KOPT-K1 (cell line): Measurements from ENCODE around the gene EYS.
"Not testable (repeated sequence)": the region's sequence is repeated elsewhere in the genome, so short reads cannot be mapped to it uniquely, and the experiment has no call there.

ENCODE experiments used
- H3K27ac ChIP-seq: fragments of 200-600 bp; sonication (generic); 2 replicates; pipeline ENCODE4 v1.5.1; 2016; ENCODE audit warnings: antibody characterized with exemption, mild to moderate bottlenecking, low read depth, low read length; ENCODE audit not compliant: poor library complexity, severe bottlenecking
- H3K36me3 ChIP-seq: fragments of 200-600 bp; sonication (generic); 2 replicates; pipeline ENCODE4 v1.5.1; 2017; ENCODE audit warnings: antibody characterized with exemption, mild to moderate bottlenecking, low read length, moderate library complexity; ENCODE audit not compliant: insufficient read depth
- H3K9me3 ChIP-seq: fragments of 200-600 bp; sonication (generic); 2 replicates; pipeline ENCODE4 v1.5.1; 2017; ENCODE audit warnings: antibody characterized with exemption, low read length, mild to moderate bottlenecking; ENCODE audit not compliant: insufficient read depth, poor library complexity, severe bottlenecking

EYS gene

GRCh38 chr6:63813566-63814120 lies 1893.4 kb downstream of the EYS start:
- H3K9me3 ChIP-seq = no peaks in the 10 kb centered on the region
- H3K36me3 ChIP-seq = no peaks in the 10 kb centered on the region

DNA sequence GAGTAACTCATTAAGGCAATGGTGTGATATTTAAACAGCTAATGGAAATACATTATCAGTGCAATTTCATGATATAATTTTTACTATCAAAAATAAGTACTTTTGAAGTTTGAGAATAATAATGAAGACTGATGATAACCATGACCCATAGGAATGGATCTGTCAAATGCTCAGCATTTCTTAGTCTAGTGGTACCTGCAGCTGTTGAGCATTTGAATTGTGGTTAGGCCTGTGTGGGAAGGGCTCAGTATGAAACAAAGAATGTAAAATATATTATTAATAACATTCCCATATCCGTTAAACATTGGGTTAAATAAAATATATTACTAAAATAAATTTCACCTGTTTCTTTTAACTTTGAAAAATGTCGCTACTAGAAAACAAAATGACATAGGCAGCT lies 1898.5 kb downstream of the EYS start:
- Histone ChIP-seq H3K27ac (no peak overlapping the region), H3K36me3 (no peaks in the 10 kb centered on the region), H3K9me3 (no peaks in the 10 kb centered on the region)

More at GRCh38 chr6:63813566-63814120, 1893.4 kb downstream of the EYS start:
- H3K27ac ChIP-seq = no peak overlapping the region

GRCh38 chr6:63807056-63807455 lies 1900.0 kb downstream of the EYS start:
- no peaks in the 10 kb centered on the region for H3K36me3 ChIP-seq
- no peak overlapping the region for H3K27ac ChIP-seq
- H3K9me3 ChIP-seq = no peaks in the 10 kb centered on the region

- H3K27ac ChIP-seq = no peak overlapping the region
- H3K9me3 ChIP-seq = no peaks in the 10 kb centered on the region
- no peaks in the 10 kb centered on the region for H3K36me3 ChIP-seq
Observed at GRCh38 chr6:63806573-63806913, 1900.5 kb downstream of the EYS start.

DNA sequence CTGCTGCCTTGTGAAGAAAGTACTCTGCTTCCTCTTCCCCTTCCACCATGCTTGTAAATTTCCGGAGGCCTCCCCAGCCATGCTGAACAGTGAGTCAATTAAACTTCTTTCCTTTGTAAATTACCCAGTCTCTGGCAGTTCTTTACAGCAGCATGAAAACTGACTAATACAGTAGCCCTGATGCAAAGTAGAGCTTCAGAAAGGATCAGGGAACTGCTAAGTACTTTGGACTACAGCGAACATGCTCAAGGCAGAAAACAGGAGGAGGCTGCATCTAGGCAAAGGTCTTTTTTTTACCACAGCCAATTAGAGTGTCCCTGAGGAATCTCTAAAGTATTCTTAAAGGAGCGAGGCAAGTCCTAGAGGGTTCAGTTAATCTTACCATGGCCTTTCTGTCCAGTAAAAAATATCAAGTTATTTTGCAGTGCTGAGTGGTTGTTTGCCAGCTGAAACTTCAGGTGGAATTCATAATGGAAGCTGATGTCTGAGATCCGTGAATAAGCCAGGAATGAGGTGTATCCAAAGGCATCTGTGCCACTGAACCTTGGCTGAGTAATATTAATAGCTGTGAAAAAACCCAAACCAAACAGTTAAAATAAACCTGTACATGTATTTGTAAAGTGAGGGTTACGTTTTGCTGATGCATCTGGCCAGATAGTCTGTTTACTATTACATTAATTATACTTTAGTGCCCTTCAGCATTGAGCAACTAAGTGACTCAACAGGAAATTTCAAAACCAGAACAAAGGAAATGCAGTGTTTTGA lies 1901.0 kb downstream of the EYS start:
- no peaks in the 10 kb centered on the region for H3K36me3 ChIP-seq
- H3K9me3 ChIP-seq = no peaks in the 10 kb centered on the region
- no peak overlapping the region for H3K27ac ChIP-seq

- Histone ChIP-seq H3K27ac (no peak overlapping the region), H3K9me3 (no peaks in the 10 kb centered on the region), H3K36me3 (no peaks in the 10 kb centered on the region)
Observed at GRCh38 chr6:63805345-63805744, 1901.7 kb downstream of the EYS start.

GRCh38 chr6:63804381-63804956 lies 1902.6 kb downstream of the EYS start:
- no peaks in the 10 kb centered on the region for H3K36me3 ChIP-seq
- no peak overlapping the region for H3K27ac ChIP-seq
- no peaks in the 10 kb centered on the region for H3K9me3 ChIP-seq

- no peaks in the 10 kb centered on the region for H3K36me3 ChIP-seq
- H3K27ac ChIP-seq = no peak overlapping the region
- H3K9me3 ChIP-seq = no peaks in the 10 kb centered on the region
Observed at GRCh38 chr6:63803371-63803770, 1903.7 kb downstream of the EYS start.

DNA sequence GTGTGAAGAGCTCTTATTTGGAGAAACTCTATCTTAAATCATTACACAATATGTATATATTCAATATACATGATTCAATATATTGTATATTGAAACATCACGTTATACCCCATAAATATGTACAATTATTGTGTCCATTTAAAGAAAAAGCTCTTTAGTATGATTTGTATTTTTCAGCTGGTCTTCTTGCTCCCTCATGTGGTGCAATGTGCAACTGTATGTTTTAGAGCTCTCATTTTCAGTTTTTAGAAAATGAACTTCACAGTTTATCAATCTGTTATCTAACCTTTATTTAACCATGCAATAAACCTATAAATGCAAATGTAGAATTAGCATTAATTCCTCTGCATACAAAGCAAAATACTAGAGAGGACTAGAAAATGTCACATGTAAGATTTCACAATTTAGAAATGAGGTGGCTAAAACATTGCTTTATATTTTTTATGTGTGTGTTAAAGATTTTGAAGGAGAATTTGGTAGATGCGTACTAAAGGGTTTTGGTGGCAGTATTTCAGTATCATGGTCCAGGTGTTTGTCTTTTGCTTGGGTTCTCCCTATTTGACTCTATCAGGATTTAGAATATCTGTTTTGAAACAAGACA lies 1904.3 kb downstream of the EYS start:
- H3K9me3 ChIP-seq = no peaks in the 10 kb centered on the region
- no peaks in the 10 kb centered on the region for H3K36me3 ChIP-seq

DNA sequence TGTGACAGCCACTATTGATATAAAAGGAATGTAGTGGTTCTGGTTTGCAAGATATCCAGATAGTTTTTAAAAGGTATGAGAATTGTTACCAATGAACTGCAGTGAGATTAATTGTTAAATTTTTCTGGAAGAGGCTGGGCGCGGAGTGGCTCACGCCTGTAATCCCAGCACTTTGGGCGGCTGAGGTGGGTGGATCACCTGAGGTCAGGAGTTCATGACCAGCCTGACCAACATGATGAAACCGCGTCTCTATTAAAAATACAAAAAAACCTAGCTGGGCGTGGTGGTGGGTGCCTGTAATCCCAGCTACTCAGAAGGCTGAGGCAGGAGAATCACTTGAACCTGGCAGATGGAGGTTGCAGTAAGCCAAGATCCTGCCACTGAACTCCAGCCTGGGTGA lies 1906.6 kb downstream of the EYS start:
- H3K9me3 ChIP-seq, H3K36me3 ChIP-seq, H3K27ac ChIP-seq: not testable (repeated sequence)

More for the DNA sequence above, 1904.3 kb downstream of the EYS start:
- no peak overlapping the region for H3K27ac ChIP-seq

GRCh38 chr6:63799813-63800212 lies 1907.2 kb downstream of the EYS start:
- no peaks in the 10 kb centered on the region for H3K36me3 ChIP-seq
- H3K27ac ChIP-seq = no peak overlapping the region
- H3K9me3 ChIP-seq = no peaks in the 10 kb centered on the region

DNA sequence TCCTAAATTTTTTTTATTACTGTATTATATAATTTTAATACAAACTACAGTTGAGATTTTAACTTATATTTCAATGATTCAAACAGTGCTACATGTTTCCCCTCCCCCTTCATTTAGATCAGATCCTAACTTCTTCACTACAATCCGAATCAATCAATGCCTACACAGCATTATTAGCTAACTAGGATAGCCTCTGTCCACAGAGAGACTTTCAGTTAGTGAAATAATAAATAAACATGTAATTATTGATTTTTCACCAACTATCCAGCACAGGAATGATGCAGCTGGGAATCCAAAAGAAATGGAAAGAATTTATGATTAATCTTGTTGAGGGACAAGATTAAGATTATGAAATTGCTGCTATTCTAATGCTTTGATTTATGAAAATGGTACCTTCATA lies 1907.7 kb downstream of the EYS start:
- Histone ChIP-seq H3K27ac (no peak overlapping the region), H3K9me3 (no peaks in the 10 kb centered on the region), H3K36me3 (no peaks in the 10 kb centered on the region)

- Histone ChIP-seq H3K9me3 (no peaks in the 10 kb centered on the region), H3K27ac (no peak overlapping the region), H3K36me3 (no peaks in the 10 kb centered on the region)
Observed at GRCh38 chr6:63798378-63798777, 1908.6 kb downstream of the EYS start.

- H3K9me3 ChIP-seq = no peaks in the 10 kb centered on the region
- no peak overlapping the region for H3K27ac ChIP-seq
- no peaks in the 10 kb centered on the region for H3K36me3 ChIP-seq
Observed at GRCh38 chr6:63797721-63798120, 1909.3 kb downstream of the EYS start.

DNA sequence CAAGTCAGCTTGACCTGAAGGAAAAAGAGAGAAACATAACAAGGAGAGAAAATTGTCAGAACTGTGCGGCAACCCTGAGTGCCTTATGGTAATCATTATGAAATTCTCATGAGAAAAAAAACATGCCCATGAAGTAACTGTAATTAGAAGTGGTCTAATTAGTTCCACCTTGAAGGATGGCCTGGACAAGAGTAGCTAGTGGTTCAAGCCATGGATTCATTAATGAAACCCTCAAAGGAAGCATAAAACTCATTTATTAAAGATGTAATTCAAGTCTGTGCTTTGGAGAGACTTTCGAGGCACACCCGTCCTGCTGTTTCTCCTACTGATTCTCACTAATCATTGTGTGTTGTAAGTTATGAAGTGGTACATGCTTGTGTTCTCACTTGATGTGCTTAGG lies 1911.2 kb downstream of the EYS start:
- no peaks in the 10 kb centered on the region for H3K36me3 ChIP-seq
- no peak overlapping the region for H3K27ac ChIP-seq

More for the DNA sequence above, 1911.2 kb downstream of the EYS start:
- H3K9me3 ChIP-seq = no peaks in the 10 kb centered on the region
